T47D (cell line): ENCODE data around the gene TULP1.

Experiments used
- DNase-seq, 2 experiments: peaks; one replicate each; pipeline versions ENCODE4 v3.0.0 to v3.0.0-alpha.2; 2011 to 2012; ENCODE audit warnings: low read depth in 1 of 2, low spot score in 1 of 2
- JUND ChIP-seq: IDR thresholded peaks from 2 replicates; pipeline ENCODE4 v1.6.1; 2012; ENCODE audit warnings: low read depth
- in situ Hi-C: cut with HindIII; loops from 2 replicates; pipeline ENCODE4 v1.10.0; 2016; ENCODE audit warnings: low sequenced_read_pairs, low pct_unique_long_range_greater_than_20kb

Gene TULP1

GRCh38 chr6:35512740-35513139 is at the start of gene TULP1:
Gene TULP1 (minus strand): TSS chr6:35512896. CDS start chr6:35512858, 38 bp downstream.
- in situ Hi-C loops = no loop called here
- DNase-seq = no peak
- TF ChIP-seq JUND = no peak

GRCh38 chr6:35562060-35562459 is 49.4 kb upstream of the TULP1 start:
- TF ChIP-seq JUND = no peak
- in situ Hi-C loops = no loop called here
- DNase-seq = no peak

- DNase-seq = no peak
- in situ Hi-C loops = no loop called here
- no peak for TF ChIP-seq JUND
Measured at GRCh38 chr6:35561113-35561512, 48.4 kb upstream of the TULP1 start.

DNA sequence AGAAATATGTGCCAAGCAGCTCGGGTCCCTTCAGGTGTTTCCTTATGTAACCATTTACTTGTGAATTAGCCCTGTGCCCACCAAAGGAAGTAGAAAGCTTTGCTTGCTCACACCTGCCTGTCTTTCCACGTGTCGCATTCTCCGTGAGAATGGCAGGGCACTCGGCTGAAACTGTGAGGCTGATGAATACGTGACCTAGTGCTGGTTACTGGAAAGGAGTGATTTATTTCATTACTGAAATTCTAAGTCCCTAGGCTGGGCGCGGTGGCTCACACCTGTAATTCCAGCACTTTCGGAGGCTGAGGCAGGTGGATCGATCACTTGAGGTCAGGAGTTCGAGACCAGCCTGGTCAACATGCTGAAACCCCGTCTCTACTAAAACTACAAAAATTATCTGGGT is 45.9 kb upstream of the TULP1 start:
- TF ChIP-seq JUND = no peak
- no peak for DNase-seq
- in situ Hi-C loops = no loop called here

- no peak for TF ChIP-seq JUND
- in situ Hi-C loops = no loop called here
- DNase-seq = no peak
Measured at GRCh38 chr6:35557239-35557638, 44.5 kb upstream of the TULP1 start.

DNA sequence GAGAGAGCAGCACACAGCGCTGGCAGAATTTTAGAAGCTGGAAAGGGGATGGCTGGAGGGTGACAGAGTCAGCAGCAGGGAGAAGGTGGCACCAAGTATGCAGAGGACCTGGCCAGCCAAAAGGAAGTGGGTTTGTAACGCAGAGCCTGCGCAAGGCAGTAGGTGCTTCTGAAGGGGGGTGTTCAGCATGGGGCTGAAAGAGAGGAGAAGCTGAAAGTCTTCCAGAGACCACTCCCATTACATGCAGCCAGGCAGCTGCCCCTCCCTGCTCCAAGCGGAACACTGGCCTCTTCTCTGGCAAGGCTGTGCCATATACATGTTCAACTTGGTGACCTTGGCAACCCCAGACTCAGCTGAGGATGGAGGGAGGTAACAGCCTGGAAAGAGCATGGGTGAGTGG is 42.1 kb upstream of the TULP1 start:
- in situ Hi-C loops = no loop called here
- DNase-seq = no peak
- TF ChIP-seq JUND = no peak

GRCh38 chr6:35553315-35553714 is 40.6 kb upstream of the TULP1 start:
- in situ Hi-C loops = no loop called here

GRCh38 chr6:35552285-35552917 is 39.7 kb upstream of the TULP1 start:
- no peak for TF ChIP-seq JUND
- peak in 1 of 2 experiments; percentile 27 for DNase-seq
- in situ Hi-C loops = no loop called here

More at GRCh38 chr6:35553315-35553714, 40.6 kb upstream of the TULP1 start:
- no peak for TF ChIP-seq JUND
- DNase-seq = no peak

GRCh38 chr6:35550437-35550836 is 37.7 kb upstream of the TULP1 start:
- no peak for TF ChIP-seq JUND
- DNase-seq = no peak
- in situ Hi-C loops = no loop called here

- DNase-seq = no peak
- in situ Hi-C loops = no loop called here
- no peak for TF ChIP-seq JUND
Measured at GRCh38 chr6:35547676-35548075, 35.0 kb upstream of the TULP1 start.

DNA sequence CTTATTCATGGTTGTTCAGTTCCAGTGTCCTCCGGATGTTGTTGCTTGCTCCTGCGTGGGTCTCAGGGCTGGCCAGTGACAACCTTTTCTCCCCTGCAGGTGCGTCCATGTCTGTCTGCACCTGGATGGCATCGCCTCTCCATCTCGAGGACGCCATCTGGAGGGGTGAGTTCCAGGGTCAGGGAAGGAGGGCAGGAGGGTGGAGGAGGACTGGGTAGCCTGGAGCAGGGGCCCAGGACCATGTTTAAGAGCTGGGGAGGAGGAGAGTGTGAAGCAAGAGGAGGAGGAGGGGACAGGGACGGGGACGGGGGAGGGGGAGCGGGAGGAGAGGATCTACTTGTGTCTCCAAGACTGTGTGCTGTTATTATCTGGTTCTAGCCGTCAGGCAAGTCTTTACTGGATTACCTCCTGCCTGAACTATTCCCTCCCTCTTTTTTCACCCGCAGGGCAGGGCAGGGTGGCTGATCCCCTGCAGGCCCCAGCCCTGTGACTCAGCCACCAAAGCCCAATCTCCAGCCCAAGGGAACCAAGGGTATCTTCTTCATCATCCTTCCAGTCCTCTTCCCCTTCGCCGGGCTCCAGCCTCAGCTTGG is 32.2 kb upstream of the TULP1 start:
- no peak for DNase-seq
- TF ChIP-seq JUND = no peak
- in situ Hi-C loops = no loop called here

- TF ChIP-seq JUND = no peak
- in situ Hi-C loops = no loop called here
- no peak for DNase-seq
Measured at GRCh38 chr6:35543459-35544193, 30.9 kb upstream of the TULP1 start.

DNA sequence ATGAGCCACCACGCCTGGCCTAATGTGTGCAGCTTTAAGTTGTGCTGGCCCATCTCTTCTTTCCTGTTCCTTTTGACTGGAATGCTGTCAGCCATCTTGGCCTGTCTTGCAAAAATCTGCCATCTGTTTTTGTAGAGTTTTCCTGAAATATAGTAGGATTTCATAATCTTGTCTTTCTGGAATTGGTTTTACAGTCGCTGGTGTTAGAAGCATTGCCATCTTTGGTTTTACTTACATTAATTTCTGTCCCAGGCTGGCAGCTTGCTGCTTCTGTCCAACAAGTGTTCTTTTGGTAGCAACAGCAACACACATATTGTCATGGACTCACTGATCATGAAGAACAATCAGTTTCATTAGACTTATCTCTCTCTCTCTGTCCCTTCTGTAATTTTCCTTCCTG is 29.1 kb upstream of the TULP1 start:
- no peak for TF ChIP-seq JUND
- DNase-seq = no peak
- in situ Hi-C loops = no loop called here
